HepG2 (cell line): ENCODE measurements around the gene TP63.

Experiments used
- CTCF ChIP-seq: sonication (generic); formaldehyde crosslinking; IDR thresholded peaks from 2 replicates; pipeline ENCODE4 v1.5.0; 2020; ENCODE audit warnings: mild to moderate bottlenecking, missing genetic modification reagents, moderate library complexity
- ELF1 ChIP-seq: sonication (generic); formaldehyde crosslinking; IDR thresholded peaks from 2 replicates; pipeline ENCODE4 v1.4.0; 2020; ENCODE audit warnings: missing genetic modification reagents
- FOXK2 ChIP-seq: fragments of 450-650 bp; IDR thresholded peaks from 2 replicates; pipeline ENCODE4 v1.6.1; 2016
- GLI4 ChIP-seq: sonication (generic); formaldehyde crosslinking; IDR thresholded peaks from 2 replicates; pipeline ENCODE4 v1.5.1; 2020; ENCODE audit warnings: missing genetic modification reagents, mild to moderate bottlenecking, moderate library complexity, borderline replicate concordance
- KDM1A ChIP-seq: IDR thresholded peaks from 2 replicates; pipeline ENCODE4 v1.6.1; 2016; ENCODE audit warnings: missing compliant biosample characterization
- MAF1 ChIP-seq: sonication (generic); formaldehyde crosslinking; IDR thresholded peaks from 2 replicates; pipeline ENCODE4 v1.5.0; 2020; ENCODE audit warnings: missing genetic modification reagents, borderline replicate concordance
- SKI ChIP-seq: fragments of 450-650 bp; IDR thresholded peaks from one replicate; pipeline ENCODE4 v1.6.1; 2018; ENCODE audit warnings: mild to moderate bottlenecking; ENCODE audit not compliant: partially characterized antibody
- SMAD1 ChIP-seq: sonication (generic); formaldehyde crosslinking; IDR thresholded peaks from 2 replicates; pipeline ENCODE4 v1.4.0; 2020; ENCODE audit warnings: missing genetic modification reagents, low read depth, mild to moderate bottlenecking, borderline replicate concordance
- YY1 ChIP-seq: IDR thresholded peaks from 2 replicates; pipeline ENCODE4 v1.6.1; 2011; ENCODE audit warnings: low read length, low read depth, moderate library complexity, mild to moderate bottlenecking; ENCODE audit not compliant: insufficient read depth, insufficient replicate concordance
- ZBTB21 ChIP-seq: sonication (generic); formaldehyde crosslinking; IDR thresholded peaks from 2 replicates; pipeline ENCODE4 v1.4.0; 2020; ENCODE audit warnings: missing genetic modification reagents
- ZBTB33 ChIP-seq: sonication (generic); formaldehyde crosslinking; IDR thresholded peaks from 2 replicates; pipeline ENCODE4 v1.4.0; 2020; ENCODE audit warnings: missing genetic modification reagents
- ZNF124 ChIP-seq: sonication (generic); formaldehyde crosslinking; IDR thresholded peaks from 2 replicates; pipeline ENCODE4 v1.4.0; 2020; ENCODE audit warnings: missing genetic modification reagents
- ZNF232 ChIP-seq: sonication (generic); formaldehyde crosslinking; IDR thresholded peaks from 2 replicates; pipeline ENCODE4 v1.4.0; 2020; ENCODE audit warnings: missing genetic modification reagents, borderline replicate concordance
- ZNF768 ChIP-seq: sonication (generic); formaldehyde crosslinking; IDR thresholded peaks from 2 replicates; pipeline ENCODE4 v1.4.0; 2020; ENCODE audit warnings: missing genetic modification reagents

GRCh38 chr3:189674249-189674913, 43.2 kb downstream of the TP63 start:
- TF ChIP-seq ZBTB21 (CRISPR knock-in tag) (no peak), GLI4 (CRISPR knock-in tag) (no peak), ZNF768 (CRISPR knock-in tag) (no peak), ZNF232 (CRISPR knock-in tag) (no peak), CTCF (CRISPR knock-in tag) (no peak), SMAD1 (CRISPR knock-in tag) (no peak), ZBTB33 (CRISPR knock-in tag) (no peak), FOXK2 (no peak), KDM1A (CRISPR knock-in tag) (no peak), SKI (no peak), MAF1 (CRISPR knock-in tag) (no peak), ZNF124 (CRISPR knock-in tag) (no peak), YY1 (no peak), ELF1 (CRISPR knock-in tag) (no peak)
